Activated naive CD8-positive, alpha-beta T cell (primary cell): Measurements from ENCODE around the gene PTPRR.
A peak's percentile ranks its signal among the peaks of the same experiment; 100 is the strongest.
"Not testable (repeated sequence)": the region's sequence is repeated elsewhere in the genome, so short reads cannot be mapped to it uniquely, and the experiment has no call there.

Experiments used
- H3K27ac Mint-ChIP-seq: one replicate; pipeline ENCODE4 v1.8.0; 2021; ENCODE audit warnings: mixed read lengths
- H3K27me3 Mint-ChIP-seq: one replicate; pipeline ENCODE4 v1.8.0; 2021; ENCODE audit warnings: mixed read lengths
- H3K36me3 Mint-ChIP-seq: one replicate; pipeline ENCODE4 v1.8.0; 2021; ENCODE audit warnings: mixed read lengths
- H3K4me1 Mint-ChIP-seq: one replicate; pipeline ENCODE4 v1.8.0; 2021; ENCODE audit warnings: low read depth, mixed read lengths
- H3K4me3 Mint-ChIP-seq: one replicate; pipeline ENCODE4 v1.8.0; 2021; ENCODE audit warnings: mild to moderate bottlenecking, mixed read lengths
- H3K9me3 Mint-ChIP-seq: one replicate; pipeline ENCODE4 v1.8.0; 2021; ENCODE audit warnings: low read depth, mixed read lengths

PTPRR gene

GRCh38 chr12:70739756-70740155 lies 180.8 kb downstream of the PTPRR start:
- H3K4me3 Mint-ChIP-seq, result no peak overlapping the region
- no peaks in the 10 kb centered on the region for H3K4me1 Mint-ChIP-seq
- H3K36me3 Mint-ChIP-seq, result no peaks in the 10 kb centered on the region
- peaks cover 5% of the 10 kb centered on the region for H3K27me3 Mint-ChIP-seq
- no peak overlapping the region for H3K27ac Mint-ChIP-seq
- H3K9me3 Mint-ChIP-seq, result no peaks in the 10 kb centered on the region

DNA sequence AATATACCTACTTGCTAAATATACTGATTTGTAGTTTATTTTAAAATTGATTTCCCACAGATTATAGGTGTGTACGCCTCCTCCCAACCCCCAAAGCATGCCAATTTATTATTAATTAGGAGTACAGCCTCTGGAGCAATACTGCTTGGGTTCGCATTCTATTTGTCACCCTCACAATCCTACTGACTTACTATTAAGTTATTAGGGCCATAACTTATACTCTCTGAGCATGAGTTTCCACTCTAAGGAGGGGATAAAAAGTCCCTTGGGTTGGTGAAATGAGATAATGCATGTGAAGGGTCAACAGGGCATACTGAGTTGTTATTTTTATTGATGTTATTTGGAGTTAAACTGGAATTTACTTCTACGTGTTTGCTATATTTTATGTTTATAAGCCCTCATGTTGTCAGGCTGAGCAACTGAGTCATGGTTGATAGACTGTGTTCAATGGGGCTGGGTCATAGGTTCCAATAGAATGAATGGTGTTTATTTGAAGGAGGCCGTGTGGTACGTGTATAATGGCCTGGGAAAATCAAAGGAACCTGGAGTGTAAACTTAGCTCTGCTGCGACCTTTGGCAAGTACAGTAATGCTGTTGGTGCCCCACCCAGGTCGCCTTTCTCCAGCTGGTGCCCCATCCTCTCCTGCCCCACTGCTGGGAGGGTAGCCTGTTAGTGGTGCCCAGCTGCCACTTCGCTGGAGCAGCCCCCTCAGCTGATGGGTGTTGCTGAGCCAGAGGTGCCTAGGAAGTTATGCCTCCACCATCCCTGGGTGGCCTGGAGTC lies 184.0 kb downstream of the PTPRR start:
- Mint-ChIP-seq H3K4me3 (no peak overlapping the region), H3K9me3 (no peaks in the 10 kb centered on the region), H3K36me3 (no peaks in the 10 kb centered on the region), H3K4me1 (no peaks in the 10 kb centered on the region), H3K27me3 (peaks cover 2% of the 10 kb centered on the region), H3K27ac (no peak overlapping the region)

- not testable (repeated sequence) for H3K9me3 Mint-ChIP-seq, H3K36me3 Mint-ChIP-seq, H3K27ac Mint-ChIP-seq, H3K27me3 Mint-ChIP-seq, H3K4me1 Mint-ChIP-seq, H3K4me3 Mint-ChIP-seq
Measured at GRCh38 chr12:70735197-70735596, 185.3 kb downstream of the PTPRR start.

GRCh38 chr12:70733385-70733784 lies 187.2 kb downstream of the PTPRR start:
- Mint-ChIP-seq H3K4me3 (no peak overlapping the region), H3K9me3 (no peaks in the 10 kb centered on the region)

GRCh38 chr12:70732287-70732686 lies 188.3 kb downstream of the PTPRR start:
- no peaks in the 10 kb centered on the region for H3K9me3 Mint-ChIP-seq
- H3K27ac Mint-ChIP-seq, result no peak overlapping the region
- no peaks in the 10 kb centered on the region for H3K4me1 Mint-ChIP-seq
- H3K4me3 Mint-ChIP-seq, result no peak overlapping the region
- H3K27me3 Mint-ChIP-seq, result no peaks in the 10 kb centered on the region
- no peaks in the 10 kb centered on the region for H3K36me3 Mint-ChIP-seq

More at GRCh38 chr12:70733385-70733784, 187.2 kb downstream of the PTPRR start:
- no peak overlapping the region for H3K27ac Mint-ChIP-seq
- no peaks in the 10 kb centered on the region for H3K4me1 Mint-ChIP-seq
- no peaks in the 10 kb centered on the region for H3K27me3 Mint-ChIP-seq
- H3K36me3 Mint-ChIP-seq, result no peaks in the 10 kb centered on the region

DNA sequence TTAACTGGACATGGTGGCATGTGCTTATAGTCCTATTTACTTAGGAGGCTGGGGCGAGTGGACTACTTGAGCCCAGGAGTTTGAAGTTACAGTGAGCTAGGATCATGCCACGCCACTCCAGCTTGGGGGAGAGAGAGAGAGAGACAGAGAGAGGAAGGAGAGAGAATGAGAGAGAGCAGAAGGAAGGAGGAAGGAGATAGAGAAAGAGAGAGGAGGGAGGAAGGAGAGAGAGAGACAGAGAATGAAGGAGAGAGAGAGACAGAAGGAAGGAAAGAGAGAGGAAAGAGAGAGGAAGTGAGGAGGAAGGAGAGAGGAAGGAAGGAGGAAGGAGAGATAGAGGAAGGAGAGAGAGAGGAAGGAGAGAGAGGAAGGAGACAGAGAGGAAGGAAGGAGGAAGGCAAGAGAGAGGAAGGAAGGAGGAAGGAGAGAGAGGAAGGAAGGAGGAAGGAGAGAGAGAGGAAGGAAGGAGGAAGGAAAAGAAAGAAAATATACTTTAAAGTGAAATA lies 189.8 kb downstream of the PTPRR start:
- Mint-ChIP-seq H3K9me3 (no peaks in the 10 kb centered on the region), H3K4me1 (no peaks in the 10 kb centered on the region), H3K36me3 (no peaks in the 10 kb centered on the region), H3K27me3 (no peaks in the 10 kb centered on the region), H3K4me3 (no peak overlapping the region), H3K27ac (no peak overlapping the region)

- no peak overlapping the region for H3K4me3 Mint-ChIP-seq
- H3K27me3 Mint-ChIP-seq, result peaks cover 5% of the 10 kb centered on the region
- H3K4me1 Mint-ChIP-seq, result peaks cover 15% of the 10 kb centered on the region
- H3K27ac Mint-ChIP-seq, result no peak overlapping the region
- no peaks in the 10 kb centered on the region for H3K36me3 Mint-ChIP-seq
- H3K9me3 Mint-ChIP-seq, result no peaks in the 10 kb centered on the region
Measured at GRCh38 chr12:70724444-70724843, 196.1 kb downstream of the PTPRR start.

- Mint-ChIP-seq H3K9me3 (no peaks in the 10 kb centered on the region), H3K27ac (no peak overlapping the region), H3K4me3 (no peak overlapping the region), H3K4me1 (peaks cover 15% of the 10 kb centered on the region), H3K36me3 (no peaks in the 10 kb centered on the region), H3K27me3 (peaks cover 7% of the 10 kb centered on the region)
Measured at GRCh38 chr12:70722584-70723343, 197.8 kb downstream of the PTPRR start.

- Mint-ChIP-seq H3K27ac (no peak overlapping the region), H3K4me1 (peaks cover 15% of the 10 kb centered on the region), H3K9me3 (no peaks in the 10 kb centered on the region), H3K36me3 (no peaks in the 10 kb centered on the region), H3K27me3 (peaks cover 9% of the 10 kb centered on the region), H3K4me3 (no peak overlapping the region)
Measured at GRCh38 chr12:70721656-70722357, 198.7 kb downstream of the PTPRR start.

- Mint-ChIP-seq H3K27ac (no peak overlapping the region), H3K9me3 (no peaks in the 10 kb centered on the region), H3K4me3 (no peak overlapping the region), H3K36me3 (no peaks in the 10 kb centered on the region), H3K4me1 (peaks cover 15% of the 10 kb centered on the region), H3K27me3 (peaks cover 9% of the 10 kb centered on the region)
Measured at GRCh38 chr12:70721216-70721615, 199.3 kb downstream of the PTPRR start.

- peaks cover 13% of the 10 kb centered on the region for H3K27me3 Mint-ChIP-seq
- H3K36me3 Mint-ChIP-seq, result no peaks in the 10 kb centered on the region
Measured at GRCh38 chr12:70719672-70720420, 200.7 kb downstream of the PTPRR start.

DNA sequence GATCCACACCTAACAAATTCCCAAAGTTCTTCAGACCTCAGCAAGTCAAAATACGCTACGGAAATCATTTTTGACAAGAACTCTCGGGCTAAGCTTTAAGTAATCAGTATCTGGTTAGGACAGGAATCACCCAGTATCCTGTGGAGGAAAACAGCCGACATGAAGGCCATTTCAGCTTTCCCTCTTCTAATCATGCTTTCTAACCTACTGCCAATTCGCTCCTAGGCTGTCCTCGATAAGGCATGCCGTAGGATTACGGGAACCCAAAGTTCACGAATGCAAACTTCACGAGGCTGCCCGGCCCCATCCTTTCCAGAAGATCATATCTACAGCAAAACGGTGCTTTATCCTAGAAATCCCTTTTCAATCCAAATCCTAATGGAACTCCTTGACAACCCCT lies 201.5 kb downstream of the PTPRR start:
- Mint-ChIP-seq H3K4me1 (peaks cover 15% of the 10 kb centered on the region), H3K27ac (no peak overlapping the region), H3K9me3 (no peaks in the 10 kb centered on the region), H3K36me3 (no peaks in the 10 kb centered on the region), H3K4me3 (no peak overlapping the region), H3K27me3 (peaks cover 13% of the 10 kb centered on the region)

More at GRCh38 chr12:70719672-70720420, 200.7 kb downstream of the PTPRR start:
- no peaks in the 10 kb centered on the region for H3K9me3 Mint-ChIP-seq
- H3K27ac Mint-ChIP-seq, result no peak overlapping the region
- peak overlapping the region; percentile 69 for H3K4me3 Mint-ChIP-seq
- peaks cover 15% of the 10 kb centered on the region for H3K4me1 Mint-ChIP-seq

- Mint-ChIP-seq H3K27ac (no peak overlapping the region), H3K9me3 (no peaks in the 10 kb centered on the region), H3K4me3 (no peak overlapping the region), H3K4me1 (no peaks in the 10 kb centered on the region), H3K27me3 (peaks cover 10% of the 10 kb centered on the region), H3K36me3 (no peaks in the 10 kb centered on the region)
Measured at GRCh38 chr12:70711831-70712230, 208.7 kb downstream of the PTPRR start.

- H3K36me3 Mint-ChIP-seq, result no peaks in the 10 kb centered on the region
- no peaks in the 10 kb centered on the region for H3K9me3 Mint-ChIP-seq
- H3K27ac Mint-ChIP-seq, result no peak overlapping the region
- peaks cover 6% of the 10 kb centered on the region for H3K27me3 Mint-ChIP-seq
- H3K4me1 Mint-ChIP-seq, result no peaks in the 10 kb centered on the region
- no peak overlapping the region for H3K4me3 Mint-ChIP-seq
Measured at GRCh38 chr12:70709022-70709421, 211.5 kb downstream of the PTPRR start.
